ENCODE results near the gene AKAP7.

The AKAP7 gene

GRCh38 chr6:131134220-131134979, 867 bp upstream of the AKAP7 start:
- no peak for DNase-seq (ENCODE audit: low read depth in 2 of 2)

- no peak for DNase-seq (ENCODE audit: low read depth in 2 of 2)
Measured at GRCh38 chr6:131134980-131135243, 355 bp upstream of the AKAP7 start.

DNA sequence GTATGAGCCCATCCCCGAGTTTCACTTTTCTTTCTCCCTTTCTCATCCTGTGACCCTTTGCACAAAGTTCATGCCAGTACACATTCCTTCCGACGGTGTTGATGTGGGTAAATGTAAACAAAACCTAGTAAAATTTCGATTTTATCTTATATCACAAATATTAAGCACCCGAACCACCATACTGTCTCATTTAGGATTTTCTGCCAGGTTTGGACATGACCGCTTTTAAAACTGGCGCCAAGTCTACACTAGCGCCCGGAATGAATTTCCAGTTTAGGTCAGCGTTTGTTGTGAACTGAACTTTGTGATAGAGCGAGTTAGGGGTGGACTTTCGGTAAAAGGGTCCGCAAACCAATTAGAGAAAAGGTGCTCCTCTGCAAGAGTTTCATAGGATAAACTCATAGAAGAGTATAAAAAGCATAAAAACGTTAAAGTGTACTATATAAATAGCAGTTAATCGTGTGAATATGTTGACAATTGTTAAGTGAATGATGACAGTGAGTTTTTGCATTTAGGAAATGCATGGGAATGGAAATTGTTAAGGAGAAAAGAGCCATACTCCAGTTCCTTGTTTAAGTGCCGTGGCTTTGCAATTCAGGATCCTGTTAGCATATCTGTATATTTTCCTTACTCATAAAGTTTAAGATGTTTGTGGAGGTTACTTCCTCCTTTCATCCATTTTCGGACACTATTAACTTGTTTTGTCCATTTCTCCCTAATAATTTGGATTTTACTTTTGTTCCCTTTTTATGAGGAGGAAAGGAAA, 937 bp downstream of the AKAP7 start:
- DNase-seq (ENCODE audit: low read depth in 2 of 2): no peak

DNA sequence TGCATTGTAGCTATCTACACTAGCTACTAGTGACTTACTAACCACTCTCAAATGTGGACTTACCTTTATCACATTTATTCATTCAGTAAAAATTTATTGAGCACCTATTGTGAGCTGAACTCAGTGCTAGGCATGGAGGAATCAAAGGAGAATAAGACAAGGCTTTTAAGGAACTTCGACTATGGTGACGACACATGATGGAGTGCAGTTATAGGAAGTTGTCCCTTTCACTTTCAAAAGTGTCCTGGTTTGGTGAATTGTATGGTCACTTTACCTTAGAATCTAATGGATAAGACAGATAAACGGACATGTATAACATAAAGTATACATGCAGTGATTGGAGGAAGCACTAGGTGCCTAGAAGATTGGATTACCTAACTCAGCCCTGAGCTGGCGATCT, 4.3 kb downstream of the AKAP7 start:
- no peak for DNase-seq (ENCODE audit: low read depth in 2 of 2)

DNA sequence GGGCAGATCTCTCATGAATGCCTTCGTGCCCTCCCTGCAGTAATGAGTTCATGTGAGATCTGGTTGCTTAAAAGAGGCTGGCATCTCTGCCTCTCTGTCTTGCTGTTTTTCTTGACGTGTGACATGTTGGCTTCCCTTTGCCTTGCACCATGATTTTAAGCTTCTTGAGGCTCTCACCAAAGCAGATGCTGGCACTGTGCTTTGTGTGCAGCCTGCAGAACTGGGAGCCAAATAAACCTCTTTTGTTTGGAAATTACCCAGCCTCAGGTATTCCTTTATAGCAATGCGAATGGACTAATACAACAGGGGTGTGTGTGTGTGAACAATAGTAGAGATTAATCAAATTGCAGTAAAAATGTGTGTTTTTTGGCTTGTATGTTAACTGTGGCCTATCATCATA, 8.1 kb downstream of the AKAP7 start:
- DNase-seq (ENCODE audit: low read depth in 2 of 2): no peak

GRCh38 chr6:131146865-131147264, 11.6 kb downstream of the AKAP7 start:
- DNase-seq (ENCODE audit: low read depth in 2 of 2): no peak

DNA sequence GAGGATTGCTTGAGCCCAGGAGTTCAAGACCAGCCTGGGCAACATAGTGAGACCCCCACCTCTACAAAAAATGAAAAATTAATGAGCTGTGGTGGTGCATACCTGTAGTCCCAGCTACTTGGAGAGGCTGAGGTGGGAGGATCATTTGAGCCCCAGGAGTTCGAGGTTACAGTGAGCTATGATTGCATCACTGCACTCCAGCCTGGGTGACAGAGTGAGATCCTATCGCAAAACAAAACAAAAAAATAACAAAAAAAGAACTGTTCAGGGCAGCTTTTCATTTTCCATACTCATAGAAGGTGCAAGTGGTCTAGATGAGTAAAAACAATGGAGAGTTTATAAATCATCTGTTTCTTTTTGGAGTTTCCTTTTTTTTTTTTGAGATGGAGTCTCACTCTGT, 21.1 kb downstream of the AKAP7 start:
- no peak for DNase-seq (ENCODE audit: low read depth in 2 of 2)

- no peak for DNase-seq (ENCODE audit: low read depth in 2 of 2)
Measured at GRCh38 chr6:131159578-131159977, 24.3 kb downstream of the AKAP7 start.

DNA sequence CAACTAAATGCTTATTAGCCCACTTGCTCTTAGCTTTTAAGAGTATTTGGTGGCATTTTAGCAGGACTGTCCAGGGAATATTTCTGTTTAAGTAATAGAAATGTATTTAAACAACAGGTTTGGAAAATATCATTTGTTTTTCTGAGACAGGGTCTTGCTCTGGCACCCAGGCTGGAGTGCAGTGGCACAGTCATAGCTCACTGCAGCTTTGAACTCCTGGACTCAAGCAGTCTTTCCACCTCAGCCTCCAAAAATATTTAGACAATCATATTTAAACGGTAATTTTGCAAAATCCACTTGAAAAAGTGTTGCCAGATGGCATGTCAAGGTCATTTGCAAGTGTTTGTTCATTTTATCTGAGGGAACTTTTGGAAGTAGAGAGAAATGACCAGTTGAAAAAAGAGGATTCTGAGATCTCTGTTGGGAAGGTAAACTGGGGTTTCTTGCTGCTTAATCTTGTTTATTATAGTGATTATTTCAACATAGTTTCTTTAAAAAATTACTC, 25.0 kb downstream of the AKAP7 start:
- no peak for DNase-seq (ENCODE audit: low read depth in 2 of 2)

DNA sequence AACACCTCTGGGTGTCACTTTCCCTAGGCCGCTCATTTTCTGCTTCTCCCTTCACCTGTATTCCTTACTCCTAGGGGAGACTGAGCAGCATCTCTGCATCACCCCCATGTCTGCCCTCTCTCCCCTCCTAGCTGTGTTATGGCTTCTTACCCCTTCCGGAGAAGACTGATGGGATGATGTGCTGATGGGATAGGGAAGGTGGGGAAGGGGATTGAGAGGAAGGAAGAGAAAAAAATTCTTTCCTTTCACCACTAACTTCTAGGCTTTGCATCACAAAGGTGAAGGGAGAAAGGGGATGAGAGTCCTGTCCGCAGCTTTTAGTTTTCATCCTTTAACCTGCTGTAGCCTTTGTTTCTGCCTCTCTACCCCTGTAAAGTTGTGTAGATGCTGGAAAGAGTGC, 26.7 kb downstream of the AKAP7 start:
- no peak for DNase-seq (ENCODE audit: low read depth in 2 of 2)

DNA sequence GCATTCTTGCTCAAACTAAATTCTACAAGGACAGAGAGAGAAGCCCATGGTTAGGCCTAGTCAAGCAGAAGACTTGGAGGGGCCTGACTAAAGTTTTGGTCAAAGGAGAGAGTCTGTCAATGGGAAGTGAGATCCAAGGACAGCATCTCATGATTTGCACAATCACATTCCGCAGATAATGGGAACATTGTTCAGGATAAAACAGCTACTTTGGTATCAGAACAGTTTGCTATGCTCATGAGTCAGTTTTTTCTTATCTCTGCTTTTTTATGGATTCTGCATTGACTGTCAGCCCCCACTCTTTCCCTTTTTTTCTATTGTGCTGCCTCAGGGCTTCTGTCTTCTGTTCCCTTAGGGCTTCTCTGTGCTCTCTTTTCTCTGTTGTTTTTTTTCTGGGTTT, 28.6 kb downstream of the AKAP7 start:
- no peak for DNase-seq (ENCODE audit: low read depth in 2 of 2)

- no peak for DNase-seq (ENCODE audit: low read depth in 2 of 2)
Measured at GRCh38 chr6:131164506-131164905, 29.2 kb downstream of the AKAP7 start.

DNA sequence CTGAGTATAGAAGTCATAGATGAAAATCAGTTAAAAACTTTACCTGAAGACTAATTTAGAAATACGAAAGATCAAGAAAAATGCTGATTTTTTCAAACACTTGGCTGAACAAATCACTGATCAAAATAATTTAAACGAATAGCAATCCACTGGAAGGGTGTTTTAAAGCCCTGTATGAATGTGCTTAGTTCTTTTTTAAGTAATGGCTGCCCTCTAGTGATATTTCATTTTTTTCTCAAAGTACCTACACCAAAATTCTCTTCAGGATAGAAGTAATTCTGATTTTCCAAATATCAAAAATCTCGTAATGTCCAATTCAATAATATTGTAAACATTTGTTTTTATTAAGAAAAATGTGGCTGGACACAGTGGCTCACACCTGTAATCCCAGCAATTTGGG, 32.5 kb downstream of the AKAP7 start:
- no peak for DNase-seq (ENCODE audit: low read depth in 2 of 2)

GRCh38 chr6:131169613-131170012, 34.3 kb downstream of the AKAP7 start:
- DNase-seq (ENCODE audit: low read depth in 2 of 2): no peak

GRCh38 chr6:131172222-131172621, 37.0 kb downstream of the AKAP7 start:
- DNase-seq (ENCODE audit: low read depth in 2 of 2): no peak

- no peak for DNase-seq (ENCODE audit: low read depth in 2 of 2)
Measured at GRCh38 chr6:131173680-131174079, 38.4 kb downstream of the AKAP7 start.

DNA sequence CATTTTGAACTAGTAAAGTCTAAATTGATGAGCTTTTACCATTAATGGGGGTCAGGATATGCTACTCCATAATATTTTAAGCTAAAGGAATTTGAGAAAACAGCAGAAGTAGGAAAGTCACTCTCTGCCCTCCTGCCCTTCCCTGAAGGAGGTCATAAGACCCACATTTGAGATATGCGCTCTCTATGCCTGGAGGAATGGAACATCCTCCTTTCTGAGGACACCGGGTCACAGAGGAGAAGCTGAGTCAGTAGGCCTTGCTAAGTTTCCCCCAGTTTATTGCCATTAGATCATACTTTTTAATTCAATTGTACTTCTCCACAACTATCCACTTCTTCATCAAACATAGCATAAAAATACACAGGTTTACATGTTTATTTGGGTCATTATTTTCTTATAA, 40.3 kb downstream of the AKAP7 start:
- no peak for DNase-seq (ENCODE audit: low read depth in 2 of 2)

- DNase-seq (ENCODE audit: low read depth in 2 of 2): no peak
Measured at GRCh38 chr6:131177996-131178395, 42.7 kb downstream of the AKAP7 start.

GRCh38 chr6:131182991-131183425, 47.7 kb downstream of the AKAP7 start:
- DNase-seq (ENCODE audit: low read depth in 2 of 2): no peak

DNA sequence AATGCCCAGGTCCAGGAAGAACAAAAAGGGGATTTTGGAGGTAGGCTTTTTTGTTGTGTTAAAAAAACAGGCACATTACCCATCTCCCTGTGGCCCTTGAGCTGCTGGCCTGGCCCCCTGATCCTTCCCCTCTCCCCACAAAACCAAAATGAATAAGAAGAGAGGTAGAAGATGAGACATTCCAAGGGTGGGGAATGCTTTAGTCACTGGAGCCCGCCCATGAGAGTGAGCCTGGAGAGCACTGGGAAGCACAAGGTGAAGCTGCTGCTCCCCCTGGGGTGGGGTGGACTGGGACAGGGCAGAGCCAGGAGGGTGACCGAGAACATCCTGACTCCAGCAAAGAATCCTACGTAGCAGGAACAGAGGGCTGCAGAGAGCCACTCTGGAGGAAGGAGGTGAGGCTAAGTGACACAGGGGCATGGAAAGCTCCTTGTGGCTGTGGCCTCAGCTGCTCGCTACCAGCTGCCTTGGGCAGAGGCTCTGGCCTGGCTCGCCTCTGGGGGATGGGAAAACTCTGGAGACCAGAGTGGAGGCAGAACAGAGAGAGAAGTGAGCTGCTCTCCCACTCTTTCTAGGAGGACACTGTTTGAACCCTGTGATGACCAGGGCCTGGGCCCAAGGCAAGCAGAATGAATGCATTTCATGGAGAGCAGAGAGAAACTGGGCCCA, 48.3 kb downstream of the AKAP7 start:
- DNase-seq (ENCODE audit: low read depth in 2 of 2): no peak

- DNase-seq (ENCODE audit: low read depth in 2 of 2): no peak
Measured at GRCh38 chr6:131191590-131191989, 56.3 kb downstream of the AKAP7 start.

DNA sequence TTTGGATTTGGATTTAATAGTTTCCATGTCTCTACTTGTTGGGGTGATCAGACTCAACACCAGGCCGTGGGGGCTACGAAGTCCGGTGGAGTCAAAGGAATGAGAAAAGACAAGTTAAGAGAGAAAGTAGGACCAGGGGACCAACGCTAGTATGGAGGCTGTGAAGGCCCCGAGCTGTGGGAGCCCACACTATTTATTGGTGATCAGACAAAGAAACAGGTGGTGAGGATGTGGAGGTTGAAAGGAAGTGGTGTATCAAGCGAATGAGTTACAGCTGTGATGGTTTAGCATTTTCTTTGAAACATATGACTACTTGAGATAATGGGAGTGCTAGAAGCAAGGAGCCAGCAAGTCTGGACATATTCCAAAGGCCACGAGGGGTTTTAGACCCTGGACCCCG, 62.4 kb downstream of the AKAP7 start:
- DNase-seq (ENCODE audit: low read depth in 2 of 2): no peak

Data from stimulated activated CD8-positive, alpha-beta memory T cell treated with anti-CD3 and anti-CD28 coated beads, Interleukin-15, amount 100 ng/mL, for 4 hours (primary cell).